Activated effector memory CD4-positive, alpha-beta T cell treated with Interleukin-2 at 50 U/mL for 16 hours (primary cell): ENCODE results near the gene FSHB.
"Not testable (repeated sequence)": the region's sequence is repeated elsewhere in the genome, so short reads cannot be mapped to it uniquely, and the experiment has no call there.

Source experiments
- DNase-seq: peaks from one replicate; pipeline ENCODE4 v3.0.0-alpha.2; 2020

The FSHB gene

GRCh38 chr11:30230714-30231113, at the start of gene FSHB:
TSS of gene FSHB (plus strand) at chr11:30231014. CDS start at chr11:30231903, 889 bp downstream.
- DNase-seq = no peak

- no peak for DNase-seq
Measured at GRCh38 chr11:30186748-30187147, 44.1 kb upstream of the FSHB start.

GRCh38 chr11:30192620-30193019, 38.2 kb upstream of the FSHB start:
- no peak for DNase-seq

GRCh38 chr11:30196400-30197206, 34.2 kb upstream of the FSHB start:
- peak; percentile 3 for DNase-seq

GRCh38 chr11:30197869-30198268, 32.9 kb upstream of the FSHB start:
- DNase-seq = no peak

- not testable (repeated sequence) for DNase-seq
Measured at GRCh38 chr11:30202989-30203388, 27.8 kb upstream of the FSHB start.

- no peak for DNase-seq
Measured at GRCh38 chr11:30203850-30204249, 27.0 kb upstream of the FSHB start.

GRCh38 chr11:30206249-30206996, 24.4 kb upstream of the FSHB start:
- no peak for DNase-seq

GRCh38 chr11:30210357-30210756, 20.5 kb upstream of the FSHB start:
- no peak for DNase-seq

GRCh38 chr11:30216534-30216933, 14.3 kb upstream of the FSHB start:
- DNase-seq = no peak

- DNase-seq = no peak
Measured at GRCh38 chr11:30218278-30218677, 12.5 kb upstream of the FSHB start.

GRCh38 chr11:30225642-30226041, 5.2 kb upstream of the FSHB start:
- no peak for DNase-seq

- DNase-seq = no peak
Measured at GRCh38 chr11:30228323-30228884, 2.4 kb upstream of the FSHB start.

GRCh38 chr11:30239025-30239424, 8.2 kb downstream of the FSHB start:
- DNase-seq = no peak

GRCh38 chr11:30244265-30244664, 13.5 kb downstream of the FSHB start:
- DNase-seq = no peak

GRCh38 chr11:30245621-30246020, 14.8 kb downstream of the FSHB start:
- no peak for DNase-seq

GRCh38 chr11:30254307-30255298, 23.8 kb downstream of the FSHB start:
- no peak for DNase-seq

GRCh38 chr11:30255637-30256036, 24.8 kb downstream of the FSHB start:
- DNase-seq = no peak

- DNase-seq = no peak
Measured at GRCh38 chr11:30257058-30257457, 26.2 kb downstream of the FSHB start.

- DNase-seq = no peak
Measured at GRCh38 chr11:30258679-30259078, 27.9 kb downstream of the FSHB start.

GRCh38 chr11:30260813-30261212, 30.0 kb downstream of the FSHB start:
- no peak for DNase-seq

- DNase-seq = no peak
Measured at GRCh38 chr11:30261821-30262220, 31.0 kb downstream of the FSHB start.

GRCh38 chr11:30268638-30269037, 37.8 kb downstream of the FSHB start:
- DNase-seq = not testable (repeated sequence)
